ENCODE results near the gene ENPEP. TPM values are rescaled to one million over a fixed set of nuclear protein-coding genes. Genes with fewer than 3 reads are reported as not detected.

ENPEP gene
- total and polyA plus RNA-seq, 4 donors = 4.5 to 41.5 (median 25.5) TPM

DNA sequence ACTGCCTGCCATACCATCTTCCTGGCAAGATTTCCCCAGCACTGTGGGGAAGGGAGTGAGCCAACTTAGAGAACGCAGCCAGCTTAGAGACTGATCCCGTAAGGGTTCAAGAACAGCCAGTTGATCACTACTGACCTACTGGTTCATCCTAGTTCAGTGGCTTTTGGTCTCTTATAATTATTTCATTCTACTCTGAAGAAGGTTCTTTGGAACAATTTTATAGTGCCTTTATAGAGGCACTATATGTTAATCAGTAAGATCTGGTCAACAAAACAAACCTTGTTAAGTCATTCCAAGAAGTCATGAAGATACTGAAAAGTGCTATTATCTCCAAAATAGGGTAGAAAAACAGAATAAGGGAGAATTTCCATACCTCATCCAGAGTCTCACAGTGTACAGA is 33.2 kb upstream of the ENPEP start (continued):
- TF ChIP-seq, protein P1, sequence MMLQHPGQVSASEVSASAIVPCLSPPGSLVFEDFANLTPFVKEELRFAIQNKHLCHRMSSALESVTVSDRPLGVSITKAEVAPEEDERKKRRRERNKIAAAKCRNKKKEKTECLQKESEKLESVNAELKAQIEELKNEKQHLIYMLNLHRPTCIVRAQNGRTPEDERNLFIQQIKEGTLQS (IDR thresholded peaks at IDR 0.05) = no peak
- TF ChIP-seq SP1 (IDR thresholded peaks at IDR 0.05) = no peak
- no peak for TF ChIP-seq TAF1 (conservative IDR thresholded peaks at IDR 0.05)
- no peak for TF ChIP-seq HNF4A (conservative IDR thresholded peaks at IDR 0.05)

DNA sequence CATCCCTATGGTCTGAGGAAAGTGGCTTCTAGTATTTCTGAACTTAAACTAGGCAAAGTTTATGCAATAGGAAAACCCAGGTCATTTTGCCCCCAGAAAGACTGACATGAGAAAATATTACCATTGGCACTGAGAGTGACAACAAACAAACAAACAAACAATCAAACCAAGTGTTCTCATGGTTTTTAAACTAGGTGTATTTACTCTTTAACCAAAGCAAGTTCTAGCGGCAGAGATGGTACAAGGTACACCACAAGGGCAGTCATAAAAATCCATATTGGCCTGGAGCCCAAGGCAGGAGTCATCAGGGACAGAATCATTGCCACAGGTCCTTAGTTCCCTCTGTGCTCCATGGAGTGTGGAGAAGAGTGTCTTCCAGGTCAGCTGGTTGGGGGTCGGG is 26.0 kb upstream of the ENPEP start:
- H3K27me3 ChIP-seq (ENCODE audit: control insufficient read depth in 4 of 4, insufficient read depth in 4 of 4, low read length in 3 of 4) = no peaks in the 10 kb centered on the region
- H3K27ac ChIP-seq (ENCODE audit: low read depth in 1 of 2, low read length in 2 of 2) = peak overlapping the region; percentile 63
- WGBS = 35% methylated on average over 2 of the region's 2 CpGs
- peaks cover 0 to 19% (median 14%) of the 10 kb centered on the region in 4 donors for H3K4me1 ChIP-seq (ENCODE audit: control insufficient read depth in 4 of 4, insufficient read depth in 4 of 4, low read length in 3 of 4)
- H3K4me3 ChIP-seq (ENCODE audit: low read depth in 1 of 3, low read length in 3 of 3) = no peak overlapping the region
- H3K9ac ChIP-seq (ENCODE audit: low read depth in 1 of 2, low read length in 2 of 2) = no peak overlapping the region
- TF ChIP-seq YY1 (IDR thresholded peaks at IDR 0.05) = peak; percentile 54
- TF ChIP-seq, protein P1 (IDR thresholded peaks at IDR 0.05) = peak; percentile 62
- TF ChIP-seq RXRA (IDR thresholded peaks at IDR 0.05) = peak; percentile 82 to 86
- TF ChIP-seq NR2F2 (IDR thresholded peaks at IDR 0.05) = no peak
- peak; percentile 91 for TF ChIP-seq HNF4A (conservative IDR thresholded peaks at IDR 0.05)
- TF ChIP-seq, protein P2, sequence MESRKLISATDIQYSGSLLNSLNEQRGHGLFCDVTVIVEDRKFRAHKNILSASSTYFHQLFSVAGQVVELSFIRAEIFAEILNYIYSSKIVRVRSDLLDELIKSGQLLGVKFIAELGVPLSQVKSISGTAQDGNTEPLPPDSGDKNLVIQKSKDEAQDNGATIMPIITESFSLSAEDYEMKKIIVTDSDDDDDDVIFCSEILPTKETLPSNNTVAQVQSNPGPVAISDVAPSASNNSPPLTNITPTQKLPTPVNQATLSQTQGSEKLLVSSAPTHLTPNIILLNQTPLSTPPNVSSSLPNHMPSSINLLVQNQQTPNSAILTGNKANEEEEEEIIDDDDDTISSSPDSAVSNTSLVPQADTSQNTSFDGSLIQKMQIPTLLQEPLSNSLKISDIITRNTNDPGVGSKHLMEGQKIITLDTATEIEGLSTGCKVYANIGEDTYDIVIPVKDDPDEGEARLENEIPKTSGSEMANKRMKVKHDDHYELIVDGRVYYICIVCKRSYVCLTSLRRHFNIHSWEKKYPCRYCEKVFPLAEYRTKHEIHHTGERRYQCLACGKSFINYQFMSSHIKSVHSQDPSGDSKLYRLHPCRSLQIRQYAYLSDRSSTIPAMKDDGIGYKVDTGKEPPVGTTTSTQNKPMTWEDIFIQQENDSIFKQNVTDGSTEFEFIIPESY (IDR thresholded peaks at IDR 0.05) = peak; percentile 70
- peak in 1 of 2 donors; percentile 9 for TF ChIP-seq GABPA (IDR thresholded peaks at IDR 0.05 in 1 of 2, conservative IDR thresholded peaks at IDR 0.05 in 1 of 2)
- peak; percentile 62 for TF ChIP-seq FOXA1 (IDR thresholded peaks at IDR 0.05)
- no peak for TF ChIP-seq TAF1 (conservative IDR thresholded peaks at IDR 0.05)
- TF ChIP-seq, protein P3, sequence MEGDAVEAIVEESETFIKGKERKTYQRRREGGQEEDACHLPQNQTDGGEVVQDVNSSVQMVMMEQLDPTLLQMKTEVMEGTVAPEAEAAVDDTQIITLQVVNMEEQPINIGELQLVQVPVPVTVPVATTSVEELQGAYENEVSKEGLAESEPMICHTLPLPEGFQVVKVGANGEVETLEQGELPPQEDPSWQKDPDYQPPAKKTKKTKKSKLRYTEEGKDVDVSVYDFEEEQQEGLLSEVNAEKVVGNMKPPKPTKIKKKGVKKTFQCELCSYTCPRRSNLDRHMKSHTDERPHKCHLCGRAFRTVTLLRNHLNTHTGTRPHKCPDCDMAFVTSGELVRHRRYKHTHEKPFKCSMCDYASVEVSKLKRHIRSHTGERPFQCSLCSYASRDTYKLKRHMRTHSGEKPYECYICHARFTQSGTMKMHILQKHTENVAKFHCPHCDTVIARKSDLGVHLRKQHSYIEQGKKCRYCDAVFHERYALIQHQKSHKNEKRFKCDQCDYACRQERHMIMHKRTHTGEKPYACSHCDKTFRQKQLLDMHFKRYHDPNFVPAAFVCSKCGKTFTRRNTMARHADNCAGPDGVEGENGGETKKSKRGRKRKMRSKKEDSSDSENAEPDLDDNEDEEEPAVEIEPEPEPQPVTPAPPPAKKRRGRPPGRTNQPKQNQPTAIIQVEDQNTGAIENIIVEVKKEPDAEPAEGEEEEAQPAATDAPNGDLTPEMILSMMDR (IDR thresholded peaks at IDR 0.05; ENCODE audit: low read depth, low read length, missing input control) = no peak
- TF ChIP-seq FOXA2 (IDR thresholded peaks at IDR 0.05) = peak; percentile 89
- TF ChIP-seq HNF4G (IDR thresholded peaks at IDR 0.05) = peak; percentile 79
- peak; percentile 86 for TF ChIP-seq SP1 (IDR thresholded peaks at IDR 0.05)
- TF ChIP-seq RAD21 (IDR thresholded peaks at IDR 0.05) = peak; percentile 46 to 66
- TF ChIP-seq, protein P4, sequence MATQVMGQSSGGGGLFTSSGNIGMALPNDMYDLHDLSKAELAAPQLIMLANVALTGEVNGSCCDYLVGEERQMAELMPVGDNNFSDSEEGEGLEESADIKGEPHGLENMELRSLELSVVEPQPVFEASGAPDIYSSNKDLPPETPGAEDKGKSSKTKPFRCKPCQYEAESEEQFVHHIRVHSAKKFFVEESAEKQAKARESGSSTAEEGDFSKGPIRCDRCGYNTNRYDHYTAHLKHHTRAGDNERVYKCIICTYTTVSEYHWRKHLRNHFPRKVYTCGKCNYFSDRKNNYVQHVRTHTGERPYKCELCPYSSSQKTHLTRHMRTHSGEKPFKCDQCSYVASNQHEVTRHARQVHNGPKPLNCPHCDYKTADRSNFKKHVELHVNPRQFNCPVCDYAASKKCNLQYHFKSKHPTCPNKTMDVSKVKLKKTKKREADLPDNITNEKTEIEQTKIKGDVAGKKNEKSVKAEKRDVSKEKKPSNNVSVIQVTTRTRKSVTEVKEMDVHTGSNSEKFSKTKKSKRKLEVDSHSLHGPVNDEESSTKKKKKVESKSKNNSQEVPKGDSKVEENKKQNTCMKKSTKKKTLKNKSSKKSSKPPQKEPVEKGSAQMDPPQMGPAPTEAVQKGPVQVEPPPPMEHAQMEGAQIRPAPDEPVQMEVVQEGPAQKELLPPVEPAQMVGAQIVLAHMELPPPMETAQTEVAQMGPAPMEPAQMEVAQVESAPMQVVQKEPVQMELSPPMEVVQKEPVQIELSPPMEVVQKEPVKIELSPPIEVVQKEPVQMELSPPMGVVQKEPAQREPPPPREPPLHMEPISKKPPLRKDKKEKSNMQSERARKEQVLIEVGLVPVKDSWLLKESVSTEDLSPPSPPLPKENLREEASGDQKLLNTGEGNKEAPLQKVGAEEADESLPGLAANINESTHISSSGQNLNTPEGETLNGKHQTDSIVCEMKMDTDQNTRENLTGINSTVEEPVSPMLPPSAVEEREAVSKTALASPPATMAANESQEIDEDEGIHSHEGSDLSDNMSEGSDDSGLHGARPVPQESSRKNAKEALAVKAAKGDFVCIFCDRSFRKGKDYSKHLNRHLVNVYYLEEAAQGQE (IDR thresholded peaks at IDR 0.05) = peak; percentile 42
- peak; percentile 89 to 97 for TF ChIP-seq JUND (IDR thresholded peaks at IDR 0.05)
- TF ChIP-seq, protein P5, sequence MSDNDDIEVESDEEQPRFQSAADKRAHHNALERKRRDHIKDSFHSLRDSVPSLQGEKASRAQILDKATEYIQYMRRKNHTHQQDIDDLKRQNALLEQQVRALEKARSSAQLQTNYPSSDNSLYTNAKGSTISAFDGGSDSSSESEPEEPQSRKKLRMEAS (IDR thresholded peaks at IDR 0.05) = peak; percentile 81
- peak; percentile 22 to 85 for TF ChIP-seq EGR1 (IDR thresholded peaks at IDR 0.05; ENCODE audit: low read depth in 2 of 2)
- no peak for DNase-seq (ENCODE audit: low spot score)
- no peaks in the 10 kb centered on the region for H3K9me3 ChIP-seq (ENCODE audit: control insufficient read depth in 4 of 4, low read length in 3 of 4)
- no peaks in the 10 kb centered on the region for H3K36me3 ChIP-seq (ENCODE audit: control insufficient read depth in 4 of 4, insufficient read depth in 3 of 4, low read depth in 1 of 4, low read length in 3 of 4)
